ENCODE measurements around the gene CDH23. TPM values are rescaled to one million over a fixed set of nuclear protein-coding genes. Genes with fewer than 3 reads are reported as not detected.

CDH23 gene
- polyA plus RNA-seq, 1 donor from 2014 or later: 6.6 TPM

DNA sequence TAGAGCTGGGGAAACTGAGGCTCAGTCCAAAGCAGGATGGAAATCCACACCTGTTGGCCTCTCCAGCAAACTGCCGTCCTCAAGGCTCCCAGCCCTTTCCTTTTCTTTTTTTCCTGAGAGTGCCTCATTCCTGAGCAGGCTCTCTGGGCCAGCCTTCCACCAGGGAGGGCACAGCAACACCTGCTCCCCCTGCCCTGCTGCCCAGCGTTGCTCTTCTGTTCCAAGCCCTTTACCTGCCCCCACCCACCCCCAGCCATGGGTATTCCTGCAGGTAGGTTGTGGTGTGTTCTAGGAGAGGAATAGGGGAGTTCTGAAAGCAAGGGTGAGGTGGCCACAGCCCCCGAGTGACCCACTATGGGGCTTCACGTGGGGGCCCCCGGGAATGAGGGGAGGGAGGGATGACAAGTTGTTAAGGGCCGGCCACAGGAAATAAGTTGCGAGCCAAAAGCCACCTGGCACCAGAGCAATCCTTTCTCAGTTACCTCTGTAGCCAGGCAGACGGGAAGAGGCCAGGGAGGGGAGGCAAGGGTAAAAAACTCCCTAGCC lies 357.3 kb downstream of the CDH23 start:
- no peak overlapping the region for H3K4me2 ChIP-seq (ENCODE audit: low read length)
- no peak overlapping the region for H3K27ac ChIP-seq (ENCODE audit: low read length)
- no peaks in the 10 kb centered on the region for H4K20me1 ChIP-seq (ENCODE audit: insufficient read depth)
- H3F3A ChIP-seq (ENCODE audit: insufficient read depth, low read length, poor library complexity, severe bottlenecking): no peaks in the 10 kb centered on the region
- H3K4me3 ChIP-seq (ENCODE audit: low read length): no peak overlapping the region
- no peaks in the 10 kb centered on the region for H3K27me3 ChIP-seq (ENCODE audit: insufficient read depth, low read depth, low read length)
- no peak overlapping the region for H3K9ac ChIP-seq (ENCODE audit: low read length)
- no peaks in the 10 kb centered on the region for H3K9me2 ChIP-seq (ENCODE audit: insufficient read depth, low read length)
- no peaks in the 10 kb centered on the region for H3K36me3 ChIP-seq (ENCODE audit: insufficient read depth, low read length)
- no peaks in the 10 kb centered on the region for H3K79me2 ChIP-seq (replicated peaks; ENCODE audit: insufficient read depth, low read length)
- no peak overlapping the region for H2AFZ ChIP-seq (ENCODE audit: low read depth, low read length)
- TF ChIP-seq TAF1 (IDR thresholded peaks at IDR 0.05; ENCODE audit: low read depth): no peak
- no peak for TF ChIP-seq POLR2AphosphoS5 (IDR thresholded peaks at IDR 0.05)
- TF ChIP-seq, protein P1, sequence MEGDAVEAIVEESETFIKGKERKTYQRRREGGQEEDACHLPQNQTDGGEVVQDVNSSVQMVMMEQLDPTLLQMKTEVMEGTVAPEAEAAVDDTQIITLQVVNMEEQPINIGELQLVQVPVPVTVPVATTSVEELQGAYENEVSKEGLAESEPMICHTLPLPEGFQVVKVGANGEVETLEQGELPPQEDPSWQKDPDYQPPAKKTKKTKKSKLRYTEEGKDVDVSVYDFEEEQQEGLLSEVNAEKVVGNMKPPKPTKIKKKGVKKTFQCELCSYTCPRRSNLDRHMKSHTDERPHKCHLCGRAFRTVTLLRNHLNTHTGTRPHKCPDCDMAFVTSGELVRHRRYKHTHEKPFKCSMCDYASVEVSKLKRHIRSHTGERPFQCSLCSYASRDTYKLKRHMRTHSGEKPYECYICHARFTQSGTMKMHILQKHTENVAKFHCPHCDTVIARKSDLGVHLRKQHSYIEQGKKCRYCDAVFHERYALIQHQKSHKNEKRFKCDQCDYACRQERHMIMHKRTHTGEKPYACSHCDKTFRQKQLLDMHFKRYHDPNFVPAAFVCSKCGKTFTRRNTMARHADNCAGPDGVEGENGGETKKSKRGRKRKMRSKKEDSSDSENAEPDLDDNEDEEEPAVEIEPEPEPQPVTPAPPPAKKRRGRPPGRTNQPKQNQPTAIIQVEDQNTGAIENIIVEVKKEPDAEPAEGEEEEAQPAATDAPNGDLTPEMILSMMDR (IDR thresholded peaks at IDR 0.05; ENCODE audit: poor library complexity, severe bottlenecking): no peak
- TF ChIP-seq RAD21 (conservative IDR thresholded peaks at IDR 0.05): no peak
- no peak for TF ChIP-seq SMC3 (conservative IDR thresholded peaks at IDR 0.05; ENCODE audit: poor library complexity)
- TF ChIP-seq, protein P2, sequence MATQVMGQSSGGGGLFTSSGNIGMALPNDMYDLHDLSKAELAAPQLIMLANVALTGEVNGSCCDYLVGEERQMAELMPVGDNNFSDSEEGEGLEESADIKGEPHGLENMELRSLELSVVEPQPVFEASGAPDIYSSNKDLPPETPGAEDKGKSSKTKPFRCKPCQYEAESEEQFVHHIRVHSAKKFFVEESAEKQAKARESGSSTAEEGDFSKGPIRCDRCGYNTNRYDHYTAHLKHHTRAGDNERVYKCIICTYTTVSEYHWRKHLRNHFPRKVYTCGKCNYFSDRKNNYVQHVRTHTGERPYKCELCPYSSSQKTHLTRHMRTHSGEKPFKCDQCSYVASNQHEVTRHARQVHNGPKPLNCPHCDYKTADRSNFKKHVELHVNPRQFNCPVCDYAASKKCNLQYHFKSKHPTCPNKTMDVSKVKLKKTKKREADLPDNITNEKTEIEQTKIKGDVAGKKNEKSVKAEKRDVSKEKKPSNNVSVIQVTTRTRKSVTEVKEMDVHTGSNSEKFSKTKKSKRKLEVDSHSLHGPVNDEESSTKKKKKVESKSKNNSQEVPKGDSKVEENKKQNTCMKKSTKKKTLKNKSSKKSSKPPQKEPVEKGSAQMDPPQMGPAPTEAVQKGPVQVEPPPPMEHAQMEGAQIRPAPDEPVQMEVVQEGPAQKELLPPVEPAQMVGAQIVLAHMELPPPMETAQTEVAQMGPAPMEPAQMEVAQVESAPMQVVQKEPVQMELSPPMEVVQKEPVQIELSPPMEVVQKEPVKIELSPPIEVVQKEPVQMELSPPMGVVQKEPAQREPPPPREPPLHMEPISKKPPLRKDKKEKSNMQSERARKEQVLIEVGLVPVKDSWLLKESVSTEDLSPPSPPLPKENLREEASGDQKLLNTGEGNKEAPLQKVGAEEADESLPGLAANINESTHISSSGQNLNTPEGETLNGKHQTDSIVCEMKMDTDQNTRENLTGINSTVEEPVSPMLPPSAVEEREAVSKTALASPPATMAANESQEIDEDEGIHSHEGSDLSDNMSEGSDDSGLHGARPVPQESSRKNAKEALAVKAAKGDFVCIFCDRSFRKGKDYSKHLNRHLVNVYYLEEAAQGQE (IDR thresholded peaks at IDR 0.05; ENCODE audit: borderline replicate concordance): no peak
- TF ChIP-seq EZH2 (IDR thresholded peaks at IDR 0.05; ENCODE audit: borderline replicate concordance, insufficient read depth, low read length, poor library complexity, severe bottlenecking): no peak
- no peak for TF ChIP-seq MXI1 (conservative IDR thresholded peaks at IDR 0.05; ENCODE audit: poor library complexity, severe bottlenecking)
- no peak for TF ChIP-seq EP300 (conservative IDR thresholded peaks at IDR 0.05; ENCODE audit: poor library complexity, severe bottlenecking)
- H3K9me3 ChIP-seq (ENCODE audit: low read length): no peaks in the 10 kb centered on the region

GRCh38 chr10:71754562-71754961 lies 357.8 kb downstream of the CDH23 start:
- no peaks in the 10 kb centered on the region for H3K9me3 ChIP-seq (ENCODE audit: low read length)
- no peak overlapping the region for H3K4me3 ChIP-seq (ENCODE audit: low read length)
- no peaks in the 10 kb centered on the region for H3K79me2 ChIP-seq (replicated peaks; ENCODE audit: insufficient read depth, low read length)
- TF ChIP-seq, protein P2 (IDR thresholded peaks at IDR 0.05; ENCODE audit: borderline replicate concordance): no peak
- TF ChIP-seq TAF1 (IDR thresholded peaks at IDR 0.05; ENCODE audit: low read depth) (no peak), POLR2AphosphoS5 (IDR thresholded peaks at IDR 0.05) (no peak), EZH2 (IDR thresholded peaks at IDR 0.05; ENCODE audit: borderline replicate concordance, insufficient read depth, low read length, poor library complexity, severe bottlenecking) (no peak), EP300 (conservative IDR thresholded peaks at IDR 0.05; ENCODE audit: poor library complexity, severe bottlenecking) (no peak), RAD21 (conservative IDR thresholded peaks at IDR 0.05) (no peak), SMC3 (conservative IDR thresholded peaks at IDR 0.05; ENCODE audit: poor library complexity) (no peak), MXI1 (conservative IDR thresholded peaks at IDR 0.05; ENCODE audit: poor library complexity, severe bottlenecking) (no peak)
- TF ChIP-seq, protein P1 (IDR thresholded peaks at IDR 0.05; ENCODE audit: poor library complexity, severe bottlenecking): no peak
- H3K9me2 ChIP-seq (ENCODE audit: insufficient read depth, low read length): no peaks in the 10 kb centered on the region
- no peaks in the 10 kb centered on the region for H4K20me1 ChIP-seq (ENCODE audit: insufficient read depth)
- H2AFZ ChIP-seq (ENCODE audit: low read depth, low read length): no peak overlapping the region
- H3K36me3 ChIP-seq (ENCODE audit: insufficient read depth, low read length): no peaks in the 10 kb centered on the region
- no peaks in the 10 kb centered on the region for H3F3A ChIP-seq (ENCODE audit: insufficient read depth, low read length, poor library complexity, severe bottlenecking)
- no peak overlapping the region for H3K4me2 ChIP-seq (ENCODE audit: low read length)
- H3K27me3 ChIP-seq (ENCODE audit: insufficient read depth, low read depth, low read length): no peaks in the 10 kb centered on the region
- H3K27ac ChIP-seq (ENCODE audit: low read length): no peak overlapping the region
- no peak overlapping the region for H3K9ac ChIP-seq (ENCODE audit: low read length)

Data from neural cell (in vitro differentiated cells).